Measurements from ENCODE around the gene MYT1. TPM values are rescaled to one million over a fixed set of nuclear protein-coding genes. Genes with fewer than 3 reads are reported as not detected.

MYT1 gene
- total and polyA plus RNA-seq, 2 experiments from 2014 or later, result 0.03 to 0.06 TPM

DNA sequence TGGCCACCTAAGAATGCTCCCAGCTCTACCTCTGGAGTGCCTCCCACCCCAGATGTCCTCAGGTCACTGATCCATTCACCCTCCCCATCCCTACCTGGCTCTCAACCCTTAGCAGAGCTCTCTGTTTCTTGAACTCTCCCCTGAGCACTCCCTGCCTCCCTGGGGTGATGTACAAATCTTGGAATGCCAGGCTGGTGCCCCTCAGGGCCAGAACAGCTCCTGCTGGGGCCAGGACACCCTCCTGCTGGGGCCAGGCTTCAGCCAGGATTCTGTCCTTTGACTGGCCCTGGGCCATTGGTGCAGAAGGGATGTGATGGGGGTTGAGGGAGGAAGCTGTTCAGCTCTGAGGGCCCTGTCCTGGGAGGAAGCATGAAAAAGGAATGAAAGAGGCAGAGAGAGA is 30.0 kb downstream of the MYT1 start:
- Histone ChIP-seq H3K79me2 (no peaks in the 10 kb centered on the region), H3K9me2 (replicated peaks; ENCODE audit: insufficient read depth) (no peaks in the 10 kb centered on the region), H3K4me2 (no peak overlapping the region), H2AFZ (no peak overlapping the region), H4K20me1 (ENCODE audit: insufficient read depth, poor library complexity, severe bottlenecking) (no peaks in the 10 kb centered on the region), H3K36me3 (replicated peaks; ENCODE audit: insufficient read depth, low read depth) (no peaks in the 10 kb centered on the region), H3K4me1 (ENCODE audit: insufficient read depth) (peaks cover 9% of the 10 kb centered on the region), H3K4me3 (no peak overlapping the region), H3K9me3 (ENCODE audit: low read depth) (no peaks in the 10 kb centered on the region), H3K27me3 (no peaks in the 10 kb centered on the region), H3K27ac (no peak overlapping the region)
- TF ChIP-seq EZH2 (IDR thresholded peaks at IDR 0.05; ENCODE audit: borderline replicate concordance) (no peak), CTCF (IDR thresholded peaks at IDR 0.05; ENCODE audit: poor library complexity) (no peak), EZH2phosphoT487 (IDR thresholded peaks at IDR 0.05; ENCODE audit: low read depth, severe bottlenecking, unreplicated experiment) (no peak)
- no peak for DNase-seq (ENCODE audit: low spot score)

GRCh38 chr20:64196309-64196708 is 32.1 kb downstream of the MYT1 start:
- DNase-seq (ENCODE audit: low spot score), result no peak
- TF ChIP-seq EZH2 (IDR thresholded peaks at IDR 0.05; ENCODE audit: borderline replicate concordance), result no peak
- no peak for TF ChIP-seq EZH2phosphoT487 (IDR thresholded peaks at IDR 0.05; ENCODE audit: low read depth, severe bottlenecking, unreplicated experiment)
- no peak for TF ChIP-seq CTCF (IDR thresholded peaks at IDR 0.05; ENCODE audit: poor library complexity)
- 85% methylated on average over 15 of the region's 15 CpGs for WGBS (ENCODE audit: low lambda C conversion rate, missing lambda C conversion rate)
- Histone ChIP-seq H3K4me2 (no peak overlapping the region), H3K27ac (no peak overlapping the region), H3K4me3 (no peak overlapping the region), H3K79me2 (no peaks in the 10 kb centered on the region), H3K9me3 (ENCODE audit: low read depth) (no peaks in the 10 kb centered on the region), H3K9me2 (replicated peaks; ENCODE audit: insufficient read depth) (no peaks in the 10 kb centered on the region), H3K36me3 (replicated peaks; ENCODE audit: insufficient read depth, low read depth) (no peaks in the 10 kb centered on the region), H3K4me1 (ENCODE audit: insufficient read depth) (no peaks in the 10 kb centered on the region), H2AFZ (no peak overlapping the region), H4K20me1 (ENCODE audit: insufficient read depth, poor library complexity, severe bottlenecking) (no peaks in the 10 kb centered on the region), H3K27me3 (no peaks in the 10 kb centered on the region)

DNA sequence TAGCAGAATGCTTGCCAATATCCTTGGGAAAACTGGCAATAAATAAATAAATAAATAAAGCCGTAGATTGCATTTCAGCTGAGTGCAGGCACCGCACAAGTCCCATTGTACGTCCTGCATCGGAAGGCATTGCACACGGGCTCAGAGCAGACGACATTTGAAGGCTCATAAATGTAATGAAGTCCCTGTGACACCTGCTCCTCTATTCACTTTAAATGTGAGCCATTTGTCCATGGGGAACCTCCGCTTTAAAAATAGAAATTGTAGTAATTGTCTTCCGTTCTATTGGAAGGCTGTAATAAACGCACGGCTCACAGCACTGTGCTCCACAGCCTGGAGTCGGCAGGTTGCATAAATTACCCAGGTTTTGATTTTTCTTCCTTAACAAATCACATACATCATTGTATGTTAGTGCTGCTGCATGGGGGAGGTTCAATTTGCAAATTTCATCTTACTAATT is 32.6 kb downstream of the MYT1 start:
- Histone ChIP-seq H3K4me1 (ENCODE audit: insufficient read depth) (no peaks in the 10 kb centered on the region), H3K9me2 (replicated peaks; ENCODE audit: insufficient read depth) (no peaks in the 10 kb centered on the region), H3K36me3 (replicated peaks; ENCODE audit: insufficient read depth, low read depth) (no peaks in the 10 kb centered on the region), H3K4me2 (no peak overlapping the region), H4K20me1 (ENCODE audit: insufficient read depth, poor library complexity, severe bottlenecking) (no peaks in the 10 kb centered on the region), H2AFZ (no peak overlapping the region), H3K79me2 (no peaks in the 10 kb centered on the region), H3K27me3 (no peaks in the 10 kb centered on the region), H3K9me3 (ENCODE audit: low read depth) (no peaks in the 10 kb centered on the region), H3K4me3 (no peak overlapping the region), H3K27ac (no peak overlapping the region)
- DNase-seq (ENCODE audit: low spot score), result no peak
- WGBS (ENCODE audit: low lambda C conversion rate, missing lambda C conversion rate), result 83% methylated on average over 11 of the region's 11 CpGs
- TF ChIP-seq CTCF (IDR thresholded peaks at IDR 0.05; ENCODE audit: poor library complexity) (no peak), EZH2 (IDR thresholded peaks at IDR 0.05; ENCODE audit: borderline replicate concordance) (no peak), EZH2phosphoT487 (IDR thresholded peaks at IDR 0.05; ENCODE audit: low read depth, severe bottlenecking, unreplicated experiment) (no peak)

DNA sequence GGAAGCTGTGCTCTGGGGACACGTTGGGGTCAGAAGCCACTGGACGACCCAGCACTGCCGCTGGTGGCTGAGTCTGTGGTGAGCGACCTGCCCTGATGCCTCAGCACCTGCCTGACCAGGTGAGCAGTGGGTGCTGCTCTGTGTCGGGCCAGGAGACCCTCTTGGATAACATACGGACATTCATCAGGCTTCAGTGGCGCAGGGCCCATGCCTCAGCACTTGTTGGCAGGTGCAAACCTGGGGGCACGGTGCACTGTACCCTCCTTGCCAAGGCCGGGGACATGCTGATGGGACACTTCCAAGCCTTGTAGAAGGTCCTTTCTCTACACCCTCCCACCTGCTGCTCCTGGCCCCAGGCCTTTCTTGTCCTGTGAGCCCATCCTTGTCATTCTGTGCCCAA is 34.1 kb downstream of the MYT1 start:
- Histone ChIP-seq H3K27ac (no peak overlapping the region), H3K9me3 (ENCODE audit: low read depth) (no peaks in the 10 kb centered on the region), H3K79me2 (no peaks in the 10 kb centered on the region), H4K20me1 (ENCODE audit: insufficient read depth, poor library complexity, severe bottlenecking) (no peaks in the 10 kb centered on the region), H2AFZ (no peak overlapping the region), H3K4me2 (no peak overlapping the region), H3K36me3 (replicated peaks; ENCODE audit: insufficient read depth, low read depth) (no peaks in the 10 kb centered on the region), H3K4me3 (no peak overlapping the region), H3K27me3 (no peaks in the 10 kb centered on the region), H3K4me1 (ENCODE audit: insufficient read depth) (no peaks in the 10 kb centered on the region), H3K9me2 (replicated peaks; ENCODE audit: insufficient read depth) (no peaks in the 10 kb centered on the region)
- TF ChIP-seq CTCF (IDR thresholded peaks at IDR 0.05; ENCODE audit: poor library complexity) (no peak), EZH2 (IDR thresholded peaks at IDR 0.05; ENCODE audit: borderline replicate concordance) (no peak), EZH2phosphoT487 (IDR thresholded peaks at IDR 0.05; ENCODE audit: low read depth, severe bottlenecking, unreplicated experiment) (no peak)
- no peak for DNase-seq (ENCODE audit: low spot score)
- WGBS (ENCODE audit: low lambda C conversion rate, missing lambda C conversion rate), result 93% methylated on average over 9 of the region's 9 CpGs

Measured in hepatocyte (in vitro differentiated cells).